A673 (cell line): ENCODE data around the gene DCAF8L2.

Source experiments
- CTCF ChIP-seq: fragments of 300-800, 200-600 bp; sonication (generic); conservative IDR thresholded peaks from 2 replicates; pipeline ENCODE4 v1.5.1; 2017; ENCODE audit warnings: low read depth, mild to moderate bottlenecking, antibody characterized with exemption, low read length, moderate library complexity, mixed read lengths
- EZH2 ChIP-seq: fragments of 200-600 bp; sonication (generic); IDR thresholded peaks from 2 replicates; pipeline ENCODE4 v1.6.1; 2017; ENCODE audit warnings: borderline replicate concordance, low read depth, mild to moderate bottlenecking, mixed read lengths, antibody characterized with exemption, low read length; ENCODE audit not compliant: poor library complexity, severe bottlenecking

- TF ChIP-seq EZH2 (no peak), CTCF (no peak)
Observed at GRCh38 chrX:27660878-27661277, 70.7 kb downstream of the DCAF8L2 start.
